GM12873 (cell line): Measurements from ENCODE around the gene CHDH.

Experiments
- CTCF ChIP-seq: IDR thresholded peaks from 2 replicates; pipeline ENCODE4 v1.5.1; 2012; ENCODE audit warnings: low read depth, mild to moderate bottlenecking, moderate library complexity, low read length, control low read depth; ENCODE audit not compliant: insufficient read depth; ENCODE audit errors: missing control alignments

Gene CHDH

GRCh38 chr3:53791317-53791716 lies 54.9 kb downstream of the CHDH start:
- no peak for TF ChIP-seq CTCF

GRCh38 chr3:53790470-53790869 lies 55.7 kb downstream of the CHDH start:
- no peak for TF ChIP-seq CTCF

GRCh38 chr3:53789459-53789858 lies 56.8 kb downstream of the CHDH start:
- TF ChIP-seq CTCF = no peak

GRCh38 chr3:53788038-53788437 lies 58.2 kb downstream of the CHDH start:
- no peak for TF ChIP-seq CTCF

GRCh38 chr3:53787016-53787415 lies 59.2 kb downstream of the CHDH start:
- TF ChIP-seq CTCF = no peak

GRCh38 chr3:53780806-53781205 lies 65.4 kb downstream of the CHDH start:
- TF ChIP-seq CTCF = no peak

- no peak for TF ChIP-seq CTCF
Observed at GRCh38 chr3:53780171-53780570, 66.0 kb downstream of the CHDH start.
